SK-N-MC (cell line): ENCODE measurements around the gene AHRR.

Experiments used
- EZH2 ChIP-seq: fragments of 200-600 bp; sonication (generic); IDR thresholded peaks from one replicate; pipeline ENCODE4 v1.6.1; 2017; ENCODE audit warnings: antibody characterized with exemption
- POLR2AphosphoS5 ChIP-seq: IDR thresholded peaks from 2 replicates; pipeline ENCODE4 v1.6.1; 2012; ENCODE audit warnings: mild to moderate bottlenecking, low read depth, low read length, borderline replicate concordance

DNA sequence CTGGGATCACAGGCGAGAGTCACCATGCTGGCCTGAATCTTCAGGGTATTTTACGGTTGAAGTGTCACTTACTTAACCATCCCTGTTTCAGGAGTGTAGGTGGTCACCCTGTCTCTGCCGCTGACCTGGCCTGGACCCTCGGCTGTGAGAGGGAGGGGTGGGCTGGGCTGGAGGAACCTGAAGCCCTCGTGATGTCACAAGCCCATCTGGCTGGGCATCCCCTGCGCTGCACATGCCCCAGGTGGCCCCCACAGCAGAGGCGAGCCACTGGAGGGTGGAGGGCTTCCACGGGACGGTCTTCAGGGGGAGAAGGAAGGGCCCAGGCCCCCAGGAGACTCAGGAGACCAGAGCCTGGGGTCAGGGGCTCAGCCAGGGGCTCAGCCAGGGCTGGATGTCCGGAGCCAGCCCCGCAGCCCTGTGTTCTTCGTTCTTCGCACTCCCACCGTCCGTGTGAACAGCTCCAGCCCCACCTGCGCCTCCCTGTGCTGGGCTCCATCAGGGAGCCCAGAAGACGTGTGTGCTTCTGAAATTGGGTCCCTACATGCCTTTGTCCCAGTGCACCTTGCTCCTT, 7.6 kb upstream of the AHRR start:
- TF ChIP-seq POLR2AphosphoS5 (no peak), EZH2 (no peak)
